22Rv1 (cell line): Measurements from ENCODE around the gene KRTAP5-5.

Experiments
- CTCF ChIP-seq: fragments of 450-650 bp; IDR thresholded peaks from 2 replicates; pipeline ENCODE4 v1.5.1; 2017; ENCODE audit warnings: mild to moderate bottlenecking
- ZFX ChIP-seq: fragments of 450-650 bp; IDR thresholded peaks from 2 replicates; pipeline ENCODE4 v1.6.1; 2017; ENCODE audit warnings: antibody characterized with exemption, borderline replicate concordance

GRCh38 chr11:1671658-1672057 is 42.1 kb downstream of the KRTAP5-5 start:
- TF ChIP-seq CTCF (no peak), ZFX (no peak)
